Stimulated activated naive CD8-positive, alpha-beta T cell treated with anti-CD3 and anti-CD28 coated beads, Interleukin-15, Interleukin-2, amounts not matched to agents 100 U/mL and 50 U/mL, for 24 hours (primary cell): ENCODE measurements around the gene RHBG.

ENCODE experiments used
- ATAC-seq: fragments of 150-1000 bp; cut with Tn5 transposase; one replicate; pipeline ENCODE4 v1.10.0; 2021
- DNase-seq: peaks from one replicate; pipeline ENCODE4 v3.0.0; 2021

Gene RHBG

GRCh38 chr1:156424806-156425432, 55.9 kb downstream of the RHBG start:
- DNase-seq: no peak
- ATAC-seq: no peak

- no peak for DNase-seq
- ATAC-seq: no peak
These were observed 56.9 kb downstream of the RHBG start for GRCh38 chr1:156425943-156426342.

GRCh38 chr1:156427957-156428356, 58.9 kb downstream of the RHBG start:
- no peak for ATAC-seq
- DNase-seq: no peak

- DNase-seq (no peak), ATAC-seq (no peak)
These were observed 59.8 kb downstream of the RHBG start for GRCh38 chr1:156428746-156429288.

DNA sequence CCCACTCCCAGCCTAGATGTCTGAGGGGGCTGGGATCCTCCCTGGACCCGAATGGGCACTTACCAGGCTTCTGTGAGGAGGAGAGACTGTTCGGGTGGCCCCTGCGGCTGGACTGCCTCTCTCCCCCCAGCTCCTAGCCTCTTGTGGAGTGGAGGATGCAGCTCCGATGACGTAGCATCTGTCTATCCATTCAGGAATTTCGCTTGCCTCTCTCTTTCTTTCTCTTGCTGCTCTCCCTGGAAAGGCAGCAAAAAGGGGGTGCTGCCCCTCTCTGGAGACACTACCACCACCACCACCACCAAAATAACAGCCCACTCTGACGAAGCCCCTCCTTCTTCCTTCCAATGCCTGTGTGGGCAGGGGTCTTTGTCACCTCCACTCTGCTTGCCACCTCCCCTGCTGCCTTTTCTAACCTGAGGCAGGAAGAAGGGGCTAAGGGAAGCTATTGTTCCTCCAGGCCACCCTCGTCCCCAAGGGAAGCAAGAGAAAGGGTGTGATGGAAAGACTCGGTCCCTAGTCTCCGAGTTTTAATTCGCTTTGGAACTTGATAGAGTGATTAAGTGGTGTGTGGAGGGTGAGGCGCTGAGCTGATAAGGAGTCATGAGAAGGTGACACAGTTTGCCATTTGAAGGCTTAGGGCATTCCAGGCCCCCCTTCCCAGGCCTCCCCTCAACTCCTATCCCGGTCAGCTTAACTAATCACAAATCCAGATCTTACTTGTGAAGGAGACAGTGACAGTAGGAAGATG, 60.5 kb downstream of the RHBG start:
- DNase-seq (no peak), ATAC-seq (no peak)

DNA sequence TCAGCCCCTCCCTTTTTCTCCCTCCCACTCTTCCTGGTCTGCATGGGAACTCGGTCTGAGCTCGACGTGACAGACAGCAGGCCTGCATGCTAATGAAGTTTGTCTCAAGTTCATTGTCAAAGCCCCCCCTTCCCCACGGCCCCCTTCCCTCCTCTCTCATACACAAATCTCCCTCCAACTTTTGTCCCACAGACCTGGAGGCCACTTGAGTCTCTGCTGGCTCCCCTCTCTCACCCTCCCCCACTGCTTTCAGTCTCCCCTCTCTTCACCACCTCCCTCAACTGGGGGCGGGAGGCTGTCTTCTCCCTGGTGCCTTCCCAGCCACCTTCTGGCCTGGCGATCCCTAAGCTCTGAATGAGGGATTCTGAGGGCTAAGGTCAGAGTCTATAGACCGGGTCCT, 61.3 kb downstream of the RHBG start:
- no peak for DNase-seq

DNA sequence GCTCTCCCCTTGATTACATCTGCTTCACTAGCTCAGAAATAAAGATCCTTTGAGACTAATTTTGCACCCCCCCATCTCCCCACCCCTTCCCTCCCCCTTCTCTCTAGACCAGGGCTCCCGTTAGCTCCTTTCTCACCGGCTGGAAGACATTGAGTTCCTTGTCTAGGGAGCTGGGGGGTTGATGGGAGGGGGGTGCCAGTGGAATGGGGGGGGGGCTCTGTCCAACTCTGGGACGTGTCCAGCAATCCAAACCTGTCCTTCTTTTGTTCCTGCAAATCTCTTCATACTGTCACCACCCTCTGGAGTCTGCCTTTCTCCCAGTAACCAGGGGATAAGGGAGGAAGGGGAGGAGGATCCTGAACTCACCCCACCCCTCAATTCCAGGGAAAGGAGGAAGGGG, 61.9 kb downstream of the RHBG start:
- ATAC-seq (no peak), DNase-seq (no peak)

More for the DNA sequence above, 61.3 kb downstream of the RHBG start:
- ATAC-seq: no peak

GRCh38 chr1:156431366-156431765, 62.4 kb downstream of the RHBG start:
- ATAC-seq (no peak), DNase-seq (no peak)

- DNase-seq (no peak), ATAC-seq (no peak)
These were observed 63.0 kb downstream of the RHBG start for GRCh38 chr1:156431769-156432668.

DNA sequence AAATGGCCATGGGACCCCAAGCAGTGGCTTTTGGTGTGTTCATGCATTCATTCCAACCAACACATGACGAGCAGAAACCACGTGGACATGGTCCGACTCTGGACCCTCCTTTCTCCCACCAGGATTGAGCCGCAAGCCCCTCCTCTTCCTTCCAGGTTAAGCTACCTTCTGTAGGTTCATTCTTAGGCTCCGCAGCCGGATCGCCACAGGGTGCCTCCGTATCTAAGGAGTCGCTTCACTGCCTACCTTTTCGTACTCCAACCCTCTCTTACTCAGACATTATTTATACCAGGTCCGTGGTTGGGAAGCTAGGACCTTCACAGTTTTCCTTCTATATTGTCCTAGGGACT, 63.6 kb downstream of the RHBG start:
- no peak for ATAC-seq
- no peak for DNase-seq

DNA sequence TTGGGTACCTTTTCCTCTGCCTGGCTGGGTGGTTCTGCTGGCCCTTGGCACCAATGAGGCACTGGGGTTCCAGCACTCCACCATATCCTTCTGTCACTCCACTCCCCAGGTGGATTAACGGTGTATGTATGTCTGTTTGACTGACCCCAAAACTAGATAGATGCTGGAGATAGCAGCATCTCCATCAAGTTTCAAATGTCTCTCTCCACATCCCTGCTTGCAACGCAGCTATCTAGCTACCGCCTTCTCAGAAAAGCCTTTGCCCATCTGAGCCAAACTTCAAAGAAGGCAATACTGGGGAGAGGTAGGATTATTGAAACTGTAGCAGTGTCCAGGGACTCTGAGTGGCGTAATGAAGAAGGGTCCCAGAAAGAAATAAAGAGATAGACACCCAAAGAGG, 64.0 kb downstream of the RHBG start:
- ATAC-seq: no peak
- no peak for DNase-seq

DNA sequence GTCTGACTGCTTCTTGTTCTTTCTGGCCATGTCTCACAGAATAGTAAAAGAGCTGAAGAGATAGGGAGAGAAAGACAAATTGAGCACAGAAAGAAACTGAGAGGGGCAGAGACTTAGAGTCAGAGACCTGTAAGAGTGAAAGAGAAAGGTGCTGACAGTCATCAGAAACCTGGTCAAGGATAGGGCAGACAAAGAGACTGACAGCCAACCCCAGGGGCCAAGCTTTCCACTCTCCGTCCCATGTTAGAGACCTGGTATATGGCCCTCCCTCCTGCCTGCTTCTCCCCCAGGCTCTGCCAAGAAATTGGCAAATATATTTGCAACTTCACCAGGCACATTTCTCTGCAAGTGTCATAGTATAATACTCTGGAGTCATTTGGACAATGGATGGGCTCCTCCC, 64.6 kb downstream of the RHBG start:
- DNase-seq: no peak
- ATAC-seq: peak; percentile 53
